Stimulated activated CD8-positive, alpha-beta memory T cell treated with anti-CD3 and anti-CD28 coated beads, Interleukin-4, amount 100 ng/mL, for 48 hours (primary cell): ENCODE measurements around the gene P2RX4.
A peak's percentile ranks its signal among the peaks of the same experiment; 100 is the strongest.
"Not testable (repeated sequence)": the region's sequence is repeated elsewhere in the genome, so short reads cannot be mapped to it uniquely, and the experiment has no call there.

Source experiments
- DNase-seq: peaks from one replicate; pipeline ENCODE4 v3.0.0-alpha.2; 2020

Gene P2RX4

GRCh38 chr12:121189131-121189530 lies 20.8 kb upstream of the P2RX4 start:
- no peak for DNase-seq

GRCh38 chr12:121189619-121190155 lies 20.2 kb upstream of the P2RX4 start:
- no peak for DNase-seq

- no peak for DNase-seq
These were observed 19.4 kb upstream of the P2RX4 start for GRCh38 chr12:121190523-121191031.

GRCh38 chr12:121191151-121191550 lies 18.8 kb upstream of the P2RX4 start:
- no peak for DNase-seq

GRCh38 chr12:121196902-121197301 lies 13.0 kb upstream of the P2RX4 start:
- DNase-seq = no peak

- no peak for DNase-seq
These were observed 11.0 kb upstream of the P2RX4 start for GRCh38 chr12:121198949-121199348.

- not testable (repeated sequence) for DNase-seq
These were observed 8.8 kb upstream of the P2RX4 start for GRCh38 chr12:121201140-121201539.

GRCh38 chr12:121202407-121203355 lies 7.2 kb upstream of the P2RX4 start:
- no peak for DNase-seq

GRCh38 chr12:121203482-121203881 lies 6.4 kb upstream of the P2RX4 start:
- no peak for DNase-seq

GRCh38 chr12:121205491-121205890 lies 4.4 kb upstream of the P2RX4 start:
- DNase-seq = no peak

GRCh38 chr12:121208571-121208970 lies 1.4 kb upstream of the P2RX4 start:
- DNase-seq = not testable (repeated sequence)

GRCh38 chr12:121209221-121209620 lies 708 bp upstream of the P2RX4 start:
- DNase-seq = no peak

- DNase-seq = no peak
These were observed 2.9 kb downstream of the P2RX4 start for GRCh38 chr12:121212875-121213274.

- peak; percentile 58 for DNase-seq
These were observed 4.3 kb downstream of the P2RX4 start for GRCh38 chr12:121214166-121214777.

GRCh38 chr12:121214855-121215745 lies 5.2 kb downstream of the P2RX4 start:
- DNase-seq = no peak

- DNase-seq = no peak
These were observed 6.2 kb downstream of the P2RX4 start for GRCh38 chr12:121216102-121216501.

GRCh38 chr12:121217063-121217462 lies 7.1 kb downstream of the P2RX4 start:
- DNase-seq = no peak

GRCh38 chr12:121217761-121218160 lies 7.8 kb downstream of the P2RX4 start:
- DNase-seq = no peak

GRCh38 chr12:121218588-121219352 lies 8.8 kb downstream of the P2RX4 start:
- no peak for DNase-seq

GRCh38 chr12:121219353-121219986 lies 9.5 kb downstream of the P2RX4 start:
- DNase-seq = no peak

GRCh38 chr12:121222847-121223246 lies 12.9 kb downstream of the P2RX4 start:
- DNase-seq = no peak
